ENCODE results near the gene NIPSNAP3A. TPM values are rescaled to one million over a fixed set of nuclear protein-coding genes. Genes with fewer than 3 reads are reported as not detected.
"Not testable (repeated sequence)": the region's sequence is repeated elsewhere in the genome, so short reads cannot be mapped to it uniquely, and the experiment has no call there.

Gene NIPSNAP3A
- polyA plus RNA-seq = 10 to 100 TPM; 11.1 to 35.4 (median 27.2) TPM

DNA sequence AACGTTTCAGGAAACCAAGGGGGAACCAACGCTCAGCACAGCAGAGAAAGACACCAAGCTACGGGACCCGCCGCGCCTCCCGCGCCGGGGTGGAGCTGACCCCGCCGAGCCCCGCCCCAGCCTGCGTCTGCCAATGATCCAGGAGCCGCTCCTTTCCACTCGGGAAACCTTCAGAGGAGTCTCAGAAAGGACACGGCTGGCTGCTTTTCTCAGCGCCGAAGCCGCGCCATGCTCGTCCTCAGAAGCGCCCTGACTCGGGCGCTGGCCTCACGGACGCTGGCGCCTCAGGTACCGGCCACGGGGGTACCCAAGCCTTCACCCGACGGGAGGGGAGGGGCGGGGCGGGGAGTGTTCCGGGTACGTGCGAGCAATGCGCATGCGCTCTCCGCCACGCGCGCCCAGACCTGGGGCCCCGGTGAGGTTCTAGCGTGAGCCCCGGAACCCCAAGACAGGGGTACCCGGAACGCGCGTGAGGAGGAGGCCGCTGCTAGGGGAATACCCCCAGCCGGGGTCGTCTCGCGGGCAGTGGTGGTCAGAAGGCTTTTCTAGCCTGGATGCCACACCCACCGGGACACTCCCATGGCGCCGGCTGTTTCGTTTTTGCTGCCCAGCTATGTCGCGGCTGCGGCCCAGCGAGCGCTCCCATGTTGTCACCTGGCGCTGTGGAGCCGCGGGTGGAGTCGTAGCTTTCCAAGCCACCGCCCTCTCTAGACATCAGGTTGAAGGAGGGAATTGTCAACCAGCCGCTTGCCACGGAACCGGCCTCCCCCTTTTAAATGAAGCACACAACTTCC is at the start of gene NIPSNAP3A:
TSS of gene NIPSNAP3A (plus strand) at position 119 of the 794 bp plus-strand sequence. CDS start at position 229, 110 bp downstream.
- H3K27ac ChIP-seq (ENCODE audit: low read depth, low read length) = no peak within 1 kb of the TSS
- WGBS, 3 donors = 0 to 1% (median 0%) methylated on average over 68 to 71 of the region's 71 CpGs

DNA sequence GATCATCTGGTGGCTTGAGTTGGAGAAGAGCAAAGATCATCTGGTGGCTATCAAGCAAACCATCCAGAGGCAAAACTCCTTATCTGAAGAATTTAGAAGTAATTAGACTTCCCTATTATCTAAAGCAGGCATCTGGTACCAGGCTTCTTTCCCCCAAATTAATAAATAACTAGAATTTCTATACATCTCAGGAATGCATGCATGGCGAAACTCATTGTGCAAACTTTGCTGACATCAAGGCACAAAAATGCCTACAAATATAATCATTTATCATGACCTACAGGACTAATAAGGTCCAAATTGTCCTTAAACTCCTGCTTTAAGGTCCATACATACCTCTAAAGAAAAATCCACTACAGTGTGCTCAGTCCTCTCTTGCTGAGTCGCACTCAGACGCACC is 47.2 kb upstream of the NIPSNAP3A start:
- H3K27ac ChIP-seq (ENCODE audit: low read depth, low read length) = no peak overlapping the region
- 84 to 93% (median 91%) methylated on average over 3 of the region's 3 CpGs for WGBS, 3 donors

DNA sequence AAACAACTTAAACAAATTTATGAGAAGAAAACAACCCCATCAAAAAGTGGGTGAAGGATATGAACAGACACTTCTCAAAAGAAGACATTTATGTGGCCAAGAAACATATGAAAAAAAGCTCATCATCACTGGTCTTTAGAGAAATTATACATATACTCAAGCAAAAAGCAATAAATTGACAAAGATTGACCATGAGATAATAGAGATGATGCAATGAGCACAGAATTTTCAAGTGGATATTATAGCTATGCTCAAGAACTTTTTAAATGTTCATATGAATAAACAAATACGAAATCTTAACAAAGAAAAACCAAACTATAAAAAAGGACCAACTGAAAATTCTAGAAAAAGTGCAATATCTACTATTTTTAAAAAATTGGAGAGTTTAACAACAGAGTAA is 38.7 kb upstream of the NIPSNAP3A start:
- not testable (repeated sequence) for H3K27ac ChIP-seq (ENCODE audit: low read depth, low read length)
- 36 to 67% (median 49%) methylated on average over 1 of the region's 1 CpG for WGBS, 3 donors

DNA sequence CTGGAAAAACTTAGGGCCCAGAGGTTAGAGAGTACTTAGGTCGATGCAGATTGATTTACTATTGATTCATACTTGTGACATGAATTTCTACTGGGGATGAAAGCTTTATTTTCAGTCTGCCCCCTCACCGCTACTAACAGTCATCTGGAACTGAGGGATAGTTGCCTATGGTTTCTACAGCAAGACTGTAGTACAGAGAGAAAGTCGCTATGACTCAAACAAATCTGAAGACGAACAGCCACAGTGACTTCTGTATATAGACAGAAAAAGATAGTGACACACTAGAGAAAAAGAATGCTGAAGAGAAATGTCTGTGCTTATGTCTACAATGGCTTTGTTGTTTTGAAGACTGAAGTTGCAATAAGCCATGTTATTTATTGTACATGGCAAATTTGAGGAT is 35.9 kb upstream of the NIPSNAP3A start:
- whole genome bisulfite sequencing, 3 donors = 71 to 85% (median 78%) methylated on average over 4 of the region's 4 CpGs
- no peak overlapping the region for H3K27ac ChIP-seq (ENCODE audit: low read depth, low read length)

DNA sequence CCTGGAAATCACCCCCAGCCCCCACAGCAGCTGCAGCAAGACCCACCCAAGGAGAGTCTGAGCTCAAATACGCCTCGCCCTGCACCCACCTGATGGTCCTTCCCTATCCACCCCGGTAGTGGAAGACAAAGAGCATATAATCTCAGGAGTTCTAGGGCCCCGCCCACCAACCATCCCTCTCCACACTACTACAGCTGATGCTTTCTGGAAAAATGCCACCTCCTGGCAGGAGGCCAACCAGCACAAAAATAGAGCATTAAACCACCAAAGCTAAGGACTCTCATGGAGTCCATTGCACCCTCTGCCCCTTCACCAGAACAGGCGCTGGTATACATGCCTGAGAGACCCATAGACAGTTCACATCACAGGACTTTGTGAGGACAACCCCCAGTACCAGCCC is 22.5 kb upstream of the NIPSNAP3A start:
- WGBS, 3 donors = 93 to 95% (median 95%) methylated on average over 5 of the region's 5 CpGs
- H3K27ac ChIP-seq (ENCODE audit: low read depth, low read length) = no peak overlapping the region

DNA sequence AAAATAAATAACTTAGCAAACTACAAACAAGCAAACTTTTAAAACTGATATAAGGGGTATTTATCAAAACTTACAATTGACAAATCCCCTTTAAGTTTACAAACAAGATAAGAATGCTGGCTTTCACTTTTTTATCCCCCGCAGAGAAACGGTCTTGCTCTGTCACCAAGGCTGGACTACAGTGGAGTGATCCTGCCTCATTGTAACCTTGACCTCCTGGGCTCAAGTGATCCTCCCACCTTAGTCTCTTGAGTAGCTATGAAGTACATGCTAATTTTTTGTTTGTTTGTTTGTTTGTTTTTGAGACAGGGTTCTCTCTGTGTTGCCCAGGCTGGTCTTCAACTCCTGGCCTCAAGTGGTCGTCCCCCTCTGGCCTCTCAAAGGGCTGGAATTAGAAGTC is 9.0 kb upstream of the NIPSNAP3A start:
- H3K27ac ChIP-seq (ENCODE audit: low read depth, low read length) = no peak overlapping the region
- WGBS, 3 donors = 67 to 80% (median 73%) methylated on average over 3 of the region's 3 CpGs

DNA sequence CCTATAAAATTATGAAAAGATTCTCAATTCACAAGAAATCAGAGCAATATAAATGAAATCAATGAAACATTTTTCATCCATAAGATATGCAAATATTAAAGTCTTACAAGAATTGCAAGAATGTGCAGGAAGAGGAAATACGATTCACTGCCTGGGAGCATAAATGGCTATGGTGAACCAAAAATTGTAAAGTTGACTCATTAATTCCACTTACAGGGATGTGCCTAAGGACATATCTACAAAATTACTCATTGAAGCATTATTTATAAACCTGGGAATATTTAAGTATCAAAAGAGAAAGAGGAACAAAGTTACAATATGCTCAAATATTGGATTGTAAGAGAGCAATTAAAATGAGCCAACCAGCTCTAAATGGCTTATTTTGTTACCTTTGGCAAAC is 6.9 kb upstream of the NIPSNAP3A start:
- 40 to 55% (median 44%) methylated on average over 1 of the region's 1 CpG for whole genome bisulfite sequencing, 3 donors
- no peak overlapping the region for H3K27ac ChIP-seq (ENCODE audit: low read depth, low read length)

DNA sequence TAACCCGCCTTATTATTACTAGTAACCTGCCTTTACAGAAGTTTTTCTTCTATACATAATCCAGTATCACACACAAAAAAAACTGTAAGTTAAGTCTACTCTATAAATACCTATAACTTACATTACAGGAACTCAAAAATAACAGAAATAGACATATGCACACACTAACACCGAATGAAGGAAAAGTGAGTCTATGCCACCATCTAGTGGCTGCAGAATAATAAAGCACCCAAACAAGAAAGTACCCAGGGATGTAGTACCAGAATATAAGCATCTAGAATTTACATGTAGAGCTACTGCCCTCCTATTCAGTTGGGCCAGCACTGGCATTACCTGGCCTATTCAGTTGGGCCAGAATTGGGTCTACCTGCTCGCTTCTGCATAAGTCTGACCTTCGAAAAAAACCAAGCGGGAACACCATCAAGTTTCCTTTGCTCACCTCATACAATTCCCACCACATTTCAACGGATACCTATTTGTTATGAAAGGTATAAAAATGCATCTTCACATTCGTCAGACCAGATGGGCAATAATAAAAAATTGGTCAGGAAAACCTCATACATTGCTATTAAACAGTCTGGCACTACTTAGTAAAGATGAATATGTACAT is 4.0 kb upstream of the NIPSNAP3A start:
- H3K27ac ChIP-seq (ENCODE audit: low read depth, low read length) = no peak overlapping the region
- WGBS, 3 donors = 26 to 38% (median 37%) methylated on average over 7 of the region's 7 CpGs

DNA sequence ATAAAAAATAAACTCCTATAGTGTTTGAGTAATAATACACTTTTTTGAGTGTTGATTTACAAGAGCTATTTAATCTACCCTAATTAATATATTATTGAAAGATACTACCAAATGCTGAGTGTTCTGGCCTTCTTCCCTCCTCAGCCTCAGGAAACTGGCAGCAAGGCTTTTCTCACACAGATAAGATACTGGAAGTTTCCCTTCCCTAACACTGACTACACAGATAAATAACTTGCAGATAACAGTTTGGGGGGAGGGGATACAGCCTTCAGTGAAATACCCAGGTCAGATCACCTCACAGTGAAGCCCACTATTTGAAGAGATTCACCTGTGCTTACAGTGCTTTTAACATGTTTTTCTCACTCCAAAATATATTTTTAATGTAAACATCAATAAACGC is 1.6 kb upstream of the NIPSNAP3A start:
- no peak overlapping the region for H3K27ac ChIP-seq (ENCODE audit: low read depth, low read length)
- 37 to 72% (median 67%) methylated on average over 1 of the region's 1 CpG for WGBS, 3 donors

DNA sequence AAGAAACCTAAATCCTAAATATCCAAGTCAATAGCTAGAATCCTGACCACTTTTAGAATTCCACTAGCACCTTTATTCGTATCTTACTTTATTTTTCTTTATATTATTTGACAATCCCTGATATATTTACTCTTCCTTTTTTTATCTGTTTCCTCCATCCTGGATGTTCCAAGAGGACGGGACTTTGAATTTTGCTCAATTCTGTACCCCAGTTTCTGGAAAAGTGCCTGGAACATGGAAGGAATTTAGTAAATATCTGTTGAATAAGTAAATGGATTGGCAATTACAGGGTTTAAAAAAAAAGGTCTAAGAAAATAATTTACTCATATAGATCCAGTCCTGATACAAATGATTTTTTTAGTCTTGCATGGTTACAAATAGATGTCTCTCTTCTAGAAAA is 1.2 kb upstream of the NIPSNAP3A start:
- 49 to 68% (median 56%) methylated on average over 2 of the region's 2 CpGs for WGBS, 3 donors
- H3K27ac ChIP-seq (ENCODE audit: low read depth, low read length) = no peak overlapping the region

DNA sequence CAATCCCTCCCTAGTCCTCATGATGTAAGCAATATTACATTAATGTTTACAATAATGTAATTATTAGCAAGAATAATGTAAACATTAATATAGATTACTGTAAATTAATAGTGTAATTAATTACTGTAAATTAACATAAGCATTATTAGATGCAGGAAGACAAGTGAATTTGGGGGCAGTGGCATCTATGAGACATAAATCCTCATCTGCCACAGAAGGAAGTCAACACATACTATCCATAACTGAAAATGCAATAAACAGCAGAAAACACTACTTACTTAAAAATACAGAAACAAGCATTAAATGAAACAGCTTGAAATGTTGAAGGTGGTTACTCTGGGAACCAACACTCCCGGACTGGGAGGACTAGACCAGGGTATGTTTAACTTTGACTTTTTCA is 685 bp upstream of the NIPSNAP3A start:
- no peak overlapping the region for H3K27ac ChIP-seq (ENCODE audit: low read depth, low read length)
- WGBS, 3 donors = 7 to 17% (median 9%) methylated on average over 1 of the region's 1 CpG

DNA sequence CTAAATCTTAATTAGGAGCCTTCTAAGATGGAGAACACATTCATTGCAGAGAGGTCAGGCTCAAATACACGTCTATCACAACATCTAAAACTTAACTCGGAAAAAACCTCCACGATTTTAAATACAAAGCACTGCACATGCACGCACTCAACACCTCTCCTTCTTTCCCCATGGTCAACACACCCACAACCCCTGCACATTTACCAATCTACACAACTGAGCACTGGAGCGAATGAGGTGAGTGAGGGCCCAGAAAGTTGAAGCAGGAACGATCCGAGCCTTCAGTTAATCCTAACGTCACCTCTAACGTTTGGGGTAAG is 278 bp upstream of the NIPSNAP3A start:
- WGBS, 3 donors = 0 to 1% (median 1%) methylated on average over 9 of the region's 9 CpGs
- no peak overlapping the region for H3K27ac ChIP-seq (ENCODE audit: low read depth, low read length)

DNA sequence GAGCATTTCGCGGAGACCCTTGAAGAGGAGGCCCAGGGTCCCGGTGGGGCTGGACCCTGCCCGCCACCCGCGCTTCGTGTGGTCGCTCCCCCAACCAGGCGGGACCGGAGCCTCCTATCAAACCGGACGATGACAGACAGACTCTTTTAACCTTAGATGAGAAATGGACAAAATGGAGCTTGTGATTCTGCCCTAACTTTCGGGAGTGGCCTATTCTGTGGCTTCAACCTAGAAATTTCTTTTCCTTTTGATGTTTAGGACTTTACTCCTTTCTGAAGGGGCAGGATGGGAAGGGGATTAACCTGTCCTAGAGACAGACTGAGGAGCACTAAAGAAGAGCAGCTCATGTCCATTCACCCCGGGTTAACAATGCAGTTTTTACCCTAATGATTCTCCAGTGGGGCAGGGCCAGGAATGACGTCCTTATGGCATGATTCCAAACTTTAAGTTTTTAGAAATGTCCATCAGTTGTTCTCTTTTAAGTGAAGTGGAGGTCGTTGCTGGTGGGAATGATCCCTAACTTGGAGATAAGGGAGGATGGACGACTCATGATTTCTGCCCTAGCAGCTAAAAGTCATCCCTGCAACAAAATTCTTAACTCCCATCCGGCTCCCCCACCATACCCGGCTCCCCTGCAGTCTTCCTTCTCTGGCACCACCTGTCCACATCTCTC is 1.0 kb downstream of the NIPSNAP3A start:
- H3K27ac ChIP-seq (ENCODE audit: low read depth, low read length) = no peak overlapping the region
- WGBS, 3 donors = 4 to 8% (median 8%) methylated on average over 19 of the region's 19 CpGs

DNA sequence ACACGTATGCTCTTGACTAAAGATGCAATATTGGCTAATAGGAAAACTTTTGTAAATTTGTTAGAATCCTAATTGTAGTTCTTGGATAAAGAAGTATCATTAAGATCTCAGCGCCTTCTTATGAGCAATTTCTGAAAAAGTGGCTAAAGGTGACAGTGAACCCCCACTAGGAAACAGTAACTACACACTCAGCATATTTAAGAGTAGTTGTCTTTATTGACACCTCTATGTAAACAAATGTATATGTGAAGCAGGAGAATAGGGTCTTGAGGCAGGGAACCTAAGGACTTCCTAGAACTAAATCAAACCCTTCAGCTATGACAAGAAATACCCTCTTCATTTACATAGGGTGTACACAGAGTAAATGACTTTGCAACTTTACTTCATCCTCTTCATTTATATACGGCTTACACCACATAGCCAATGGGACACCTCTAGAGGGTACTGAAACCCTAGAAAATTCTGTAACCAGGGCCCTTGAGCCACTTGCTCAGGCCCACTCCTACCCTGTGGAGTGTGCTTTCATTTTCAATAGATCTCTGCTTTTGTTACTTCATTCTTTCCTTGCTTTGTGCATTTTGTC is 2.8 kb downstream of the NIPSNAP3A start:
- 82 to 95% (median 91%) methylated on average over 3 of the region's 3 CpGs for WGBS, 3 donors
- H3K27ac ChIP-seq (ENCODE audit: low read depth, low read length) = no peak overlapping the region

DNA sequence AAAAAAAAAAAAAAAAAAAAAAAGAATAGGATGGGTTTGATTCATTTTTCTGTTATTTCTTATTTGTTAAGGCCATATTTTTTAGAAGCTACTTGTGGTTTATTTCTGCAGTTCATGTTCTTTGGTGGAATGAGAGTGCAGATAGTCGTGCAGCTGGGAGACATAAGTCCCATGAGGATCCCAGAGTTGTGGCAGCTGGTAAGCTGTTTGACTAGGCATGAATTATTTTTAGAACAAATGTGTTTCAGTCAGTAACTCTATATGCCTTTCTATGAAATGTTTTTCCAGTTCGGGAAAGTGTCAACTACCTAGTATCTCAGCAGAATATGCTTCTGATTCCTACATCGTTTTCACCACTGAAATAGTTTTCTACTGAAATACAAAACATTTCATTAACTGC is 11.5 kb downstream of the NIPSNAP3A start:
- 67 to 72% (median 69%) methylated on average over 3 of the region's 3 CpGs for WGBS, 3 donors
- H3K27ac ChIP-seq (ENCODE audit: low read depth, low read length) = no peak overlapping the region

DNA sequence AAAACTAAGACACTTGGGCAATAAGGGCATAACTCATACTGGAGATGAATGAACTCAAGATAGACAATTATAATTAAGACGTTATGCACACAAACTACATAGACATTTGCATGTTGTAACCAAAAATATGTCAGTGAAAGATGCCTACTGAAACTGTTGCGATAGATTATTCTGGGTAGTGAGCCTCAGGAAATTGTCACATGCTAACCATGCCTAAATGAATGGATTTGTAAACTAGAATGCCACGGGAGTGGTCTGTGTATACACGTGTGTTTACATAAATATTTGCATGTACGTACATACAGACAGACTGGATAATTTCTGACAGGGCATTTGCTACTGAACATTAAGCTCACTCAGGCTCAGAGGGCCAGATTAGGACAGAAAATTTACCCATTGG is 17.7 kb downstream of the NIPSNAP3A start:
- 46 to 56% (median 52%) methylated on average over 5 of the region's 5 CpGs for WGBS, 3 donors
- no peak overlapping the region for H3K27ac ChIP-seq (ENCODE audit: low read depth, low read length)

DNA sequence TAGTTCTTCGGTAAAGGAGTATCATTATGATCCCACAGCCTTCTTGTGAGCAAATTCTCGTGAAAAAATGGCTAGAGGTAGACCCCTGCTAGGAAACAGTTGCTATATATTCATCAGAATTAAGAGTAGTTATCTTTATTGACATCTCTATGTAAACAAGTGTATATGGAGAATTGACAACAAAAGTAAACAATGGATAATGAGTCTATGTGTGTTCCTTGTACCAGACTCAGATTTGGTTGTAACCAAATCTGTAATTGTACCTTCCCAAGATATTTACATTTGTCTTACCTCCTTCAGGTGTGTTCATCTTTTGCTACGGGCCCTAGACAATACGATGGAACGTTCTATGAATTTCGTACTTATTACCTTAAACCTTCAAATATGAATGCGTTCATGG is 18.5 kb downstream of the NIPSNAP3A start:
- H3K27ac ChIP-seq (ENCODE audit: low read depth, low read length) = no peak overlapping the region
- WGBS, 3 donors = 91 to 94% (median 91%) methylated on average over 7 of the region's 7 CpGs

DNA sequence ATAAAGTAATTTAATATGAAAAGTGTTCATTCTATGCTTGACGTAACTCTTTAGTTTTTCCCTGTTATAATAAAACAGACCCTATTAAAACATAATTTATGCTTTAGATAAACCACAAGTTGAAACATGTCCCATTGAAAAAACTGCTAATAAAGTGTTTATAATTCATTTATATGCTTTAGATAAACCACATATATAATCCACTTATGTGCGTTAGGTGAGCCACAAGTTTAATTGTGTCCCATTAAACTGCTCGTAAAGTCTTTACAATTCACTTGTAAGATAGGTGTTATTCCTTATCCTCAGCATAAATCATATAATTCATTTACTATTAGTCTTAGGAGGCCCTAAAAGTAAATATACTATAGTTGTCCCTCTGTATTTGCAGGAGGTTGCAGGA is 20.0 kb downstream of the NIPSNAP3A start:
- 96 to 97% (median 97%) methylated on average over 3 of the region's 3 CpGs for WGBS, 3 donors
- H3K27ac ChIP-seq (ENCODE audit: low read depth, low read length) = no peak overlapping the region

DNA sequence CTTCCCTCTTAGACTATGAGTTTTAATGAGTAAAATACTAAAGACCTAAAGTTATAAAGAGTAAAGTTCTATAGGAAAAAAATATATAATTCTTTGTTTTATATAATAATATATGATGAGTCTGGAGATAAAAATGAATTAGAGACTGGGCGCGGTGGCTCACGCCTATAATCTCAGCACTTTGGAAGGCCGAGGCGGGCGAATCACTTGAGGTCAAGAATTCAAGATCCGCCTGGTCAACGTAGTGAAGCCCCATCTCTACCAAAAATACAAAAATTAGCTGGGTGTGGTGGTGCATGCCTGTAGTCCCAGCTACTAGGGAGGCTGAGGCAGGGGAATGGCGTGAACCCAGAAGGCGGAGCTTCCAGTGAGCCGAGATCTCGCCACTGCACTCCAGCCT is 21.5 kb downstream of the NIPSNAP3A start:
- WGBS, 3 donors = 94 to 98% (median 94%) methylated on average over 12 of the region's 12 CpGs
- H3K27ac ChIP-seq (ENCODE audit: low read depth, low read length) = not testable (repeated sequence)

All from adipose tissue (tissue), 3 donors.